ENCODE results near the gene HNRNPD. TPM values are rescaled to one million over a fixed set of nuclear protein-coding genes. Genes with fewer than 3 reads are reported as not detected.
"Not testable (repeated sequence)": the region's sequence is repeated elsewhere in the genome, so short reads cannot be mapped to it uniquely, and the experiment has no call there.

The HNRNPD gene
- 392 TPM for polyA plus RNA-seq (2013, experiment 1 of 2; ENCODE audit: insufficient read length)
- 246 TPM for polyA plus RNA-seq (2013, experiment 2 of 2; ENCODE audit: insufficient read length)

DNA sequence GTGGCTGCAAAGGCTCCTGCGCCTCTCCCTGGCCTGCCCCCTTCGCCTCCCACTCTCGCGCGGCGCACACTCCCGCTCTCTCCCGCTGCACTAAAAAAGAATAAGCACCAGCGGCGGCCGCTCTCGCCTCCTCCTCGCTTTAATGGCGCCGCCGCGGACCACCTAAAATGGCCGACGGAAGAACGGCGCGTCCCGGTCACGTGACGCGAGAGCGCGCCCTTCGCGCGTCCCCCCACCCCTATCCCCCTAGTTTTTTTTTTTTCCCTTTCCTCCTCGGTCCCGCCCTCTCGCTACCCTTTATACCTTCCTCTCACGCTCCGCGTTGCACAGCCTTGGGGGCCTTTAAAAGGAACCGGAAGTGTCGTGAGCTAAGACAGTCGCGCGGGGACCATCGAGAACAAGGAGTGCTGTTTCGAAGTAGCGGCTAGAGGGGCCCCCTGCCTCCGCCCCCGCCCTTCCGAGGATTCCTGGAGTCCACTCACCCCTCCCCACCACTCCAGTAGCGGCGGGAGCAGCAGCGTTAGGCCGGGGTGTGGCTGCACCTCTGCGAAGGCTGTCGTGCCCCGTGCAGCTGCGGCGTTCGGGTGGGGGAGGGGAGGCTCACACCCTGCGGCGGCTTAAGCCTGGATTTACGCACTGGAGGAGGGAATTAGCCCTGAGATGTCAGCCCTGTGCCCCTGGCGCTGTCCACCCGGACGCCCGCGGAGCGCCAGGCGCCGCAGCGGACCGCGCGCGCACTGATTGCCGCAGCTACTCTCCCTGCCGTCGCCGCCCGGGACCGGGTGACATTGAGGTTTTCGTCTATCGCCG lies at the start of gene HNRNPD:
Gene HNRNPD, minus strand, starts transcription at position 176 of the 810 bp plus-strand sequence. CDS start 313 bp downstream, outside the sequence.
- DNase-seq: peak; percentile 100

DNA sequence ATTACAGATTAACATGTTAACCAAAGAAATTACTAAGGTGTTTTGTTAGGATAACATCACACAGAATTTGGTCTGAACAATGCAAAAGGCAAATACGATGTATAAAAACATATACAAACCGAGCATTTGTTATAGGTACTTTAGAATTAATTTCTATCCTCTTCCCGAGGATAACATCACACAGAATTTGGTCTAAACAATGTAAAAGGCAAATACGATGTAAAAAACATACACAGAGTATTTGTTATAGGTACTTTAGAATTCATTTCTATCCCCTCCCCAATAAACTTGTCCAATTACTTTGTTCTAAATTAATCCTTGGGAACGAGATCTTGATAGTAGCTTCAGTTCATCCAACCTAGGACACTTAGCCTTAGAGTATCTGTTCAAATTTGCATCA lies 48.8 kb upstream of the HNRNPD start:
- DNase-seq: no peak

DNA sequence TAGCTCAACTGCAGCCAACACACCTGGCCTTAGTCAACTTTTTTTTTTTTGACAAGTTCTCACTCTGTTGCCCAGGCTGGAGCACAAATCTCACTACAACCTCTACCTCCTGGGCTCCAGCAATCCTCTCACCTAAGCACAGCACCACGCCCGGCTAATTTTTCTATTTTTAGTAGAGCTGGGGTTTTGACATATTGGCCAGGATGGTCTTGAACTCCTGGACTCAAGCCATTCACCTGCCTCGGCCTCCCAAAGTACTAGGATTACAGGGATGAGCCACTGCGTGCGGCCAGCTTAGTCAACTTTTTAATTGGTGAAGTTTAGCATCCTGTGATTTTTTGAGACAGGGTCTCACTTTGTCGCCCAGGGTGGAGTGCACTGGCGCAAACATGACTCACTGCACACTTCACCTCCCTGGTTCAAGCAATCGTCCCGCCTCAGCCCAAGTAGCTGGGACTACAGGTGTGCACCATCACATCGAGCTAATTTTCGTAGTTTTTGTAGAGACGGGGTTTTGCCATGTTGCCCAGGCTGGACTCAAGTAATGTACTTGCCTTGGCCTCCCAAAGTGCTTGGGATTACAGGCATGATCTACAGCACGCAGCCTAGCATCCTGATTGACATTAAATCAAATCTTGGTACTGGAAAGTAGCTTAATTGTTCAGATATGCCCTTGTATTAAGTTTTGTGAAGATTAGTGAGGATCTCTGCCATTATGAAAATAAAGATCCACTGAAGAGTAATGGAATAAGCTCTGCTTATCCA lies 48.2 kb upstream of the HNRNPD start:
- no peak for DNase-seq

DNA sequence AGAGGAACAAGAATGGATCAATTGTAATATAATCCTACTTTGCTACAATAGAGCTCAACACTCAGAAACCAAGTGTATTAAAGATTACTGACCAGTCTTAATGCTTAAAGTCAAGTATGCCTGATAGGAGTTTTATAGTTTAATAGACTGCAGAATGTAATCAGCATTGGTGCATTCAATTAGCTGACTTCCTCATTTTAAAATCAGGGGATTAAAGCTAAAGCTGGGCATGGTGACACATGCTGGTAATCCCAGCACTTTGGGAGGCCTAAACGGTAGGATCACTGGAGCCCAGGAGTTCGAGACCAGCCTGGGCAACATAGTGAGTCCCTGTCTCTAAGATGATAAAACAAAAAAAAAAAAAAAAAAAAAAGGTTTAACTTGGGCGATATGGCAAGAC lies 45.7 kb upstream of the HNRNPD start:
- no peak for DNase-seq

DNA sequence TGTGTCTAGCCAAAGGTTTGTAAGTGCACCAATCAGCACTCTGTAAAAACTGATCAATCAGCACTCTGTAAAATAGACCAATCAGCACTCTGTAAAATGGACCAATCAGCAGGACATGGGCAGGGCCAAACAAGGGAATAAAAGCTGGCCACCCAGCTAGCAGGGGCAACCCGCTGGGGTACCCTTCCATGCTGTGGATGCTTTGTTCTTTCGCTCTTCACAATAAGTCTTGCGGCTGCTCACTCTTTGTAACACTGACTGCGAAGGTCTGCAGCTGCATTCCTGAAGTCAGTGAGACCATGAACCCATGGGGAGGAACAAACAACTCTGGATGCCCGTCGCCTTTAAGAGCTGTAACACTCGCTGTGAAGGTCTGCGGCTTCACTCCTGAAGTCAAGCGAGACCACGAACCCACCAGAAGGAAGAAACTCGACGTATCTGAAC lies 42.2 kb upstream of the HNRNPD start:
- DNase-seq: no peak

- not testable (repeated sequence) for DNase-seq
Observed at GRCh38 chr4:82415061-82415460, 41.3 kb upstream of the HNRNPD start.

GRCh38 chr4:82403725-82404124 lies 29.9 kb upstream of the HNRNPD start:
- no peak for DNase-seq

DNA sequence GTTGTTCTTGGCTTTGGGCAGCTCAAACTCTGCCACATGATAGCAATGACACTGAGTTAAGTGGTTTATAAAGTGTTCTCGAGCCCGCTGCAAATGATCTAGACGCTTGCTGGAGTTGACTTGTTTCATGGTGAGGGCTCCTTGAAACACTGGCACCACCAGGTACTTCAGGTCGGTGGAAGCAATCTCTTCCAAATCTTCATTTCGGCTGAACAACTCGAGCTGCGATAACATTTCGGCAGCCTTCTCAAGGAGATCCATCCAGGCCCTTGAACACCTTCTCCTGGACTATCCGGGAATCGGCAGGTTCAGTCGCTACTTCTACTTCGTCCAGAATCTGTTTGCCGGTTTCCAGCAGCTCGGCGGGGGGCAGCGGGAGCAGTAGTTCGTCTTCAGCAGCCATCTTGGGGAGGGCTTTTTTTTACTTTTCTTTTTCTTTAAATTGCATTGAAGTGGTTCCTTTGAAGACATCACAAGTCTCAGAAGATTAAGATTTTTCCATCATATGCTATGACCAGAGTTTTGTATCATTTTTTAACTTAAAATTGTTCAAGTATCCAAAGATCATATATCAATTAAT lies 28.5 kb upstream of the HNRNPD start:
- no peak for DNase-seq

DNA sequence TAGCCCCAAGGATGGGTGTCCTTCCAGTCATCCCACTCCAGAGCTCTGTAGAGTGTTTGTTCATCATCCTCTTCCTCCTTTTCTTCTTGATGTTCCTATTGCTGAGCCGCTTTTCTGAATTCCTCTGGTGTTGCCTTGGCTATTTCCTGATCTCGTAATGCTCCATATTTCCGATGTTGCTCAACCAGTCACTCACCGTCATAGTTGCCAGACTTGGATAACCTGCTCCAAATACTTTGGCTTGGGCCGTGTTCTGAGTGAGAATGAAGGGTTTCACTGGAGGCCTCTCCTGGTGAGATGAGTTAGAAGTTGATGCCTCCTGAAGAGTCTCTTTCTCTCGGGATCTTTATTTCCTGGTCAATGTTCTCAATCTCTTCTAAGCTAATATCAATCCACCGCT lies 27.8 kb upstream of the HNRNPD start:
- DNase-seq: no peak

DNA sequence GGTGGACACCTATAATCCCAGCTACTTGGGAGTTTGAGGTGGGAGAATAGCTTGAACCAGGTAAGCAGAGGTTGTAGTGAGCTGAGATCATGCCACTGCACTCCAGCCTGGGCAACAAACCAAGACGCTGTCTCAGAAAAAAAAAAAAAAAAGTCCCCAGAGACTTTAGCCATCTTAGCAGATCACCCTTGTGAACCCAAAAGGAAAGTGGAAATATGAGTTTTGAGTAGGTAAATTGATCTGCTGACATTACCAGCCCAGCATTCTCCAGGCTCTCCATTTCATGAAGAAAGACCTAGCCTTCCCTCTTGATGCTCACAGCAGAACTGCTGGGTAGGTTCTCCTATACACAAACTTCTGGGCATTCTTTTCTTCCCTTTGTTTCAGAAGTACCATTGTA lies 24.5 kb upstream of the HNRNPD start:
- DNase-seq: no peak

DNA sequence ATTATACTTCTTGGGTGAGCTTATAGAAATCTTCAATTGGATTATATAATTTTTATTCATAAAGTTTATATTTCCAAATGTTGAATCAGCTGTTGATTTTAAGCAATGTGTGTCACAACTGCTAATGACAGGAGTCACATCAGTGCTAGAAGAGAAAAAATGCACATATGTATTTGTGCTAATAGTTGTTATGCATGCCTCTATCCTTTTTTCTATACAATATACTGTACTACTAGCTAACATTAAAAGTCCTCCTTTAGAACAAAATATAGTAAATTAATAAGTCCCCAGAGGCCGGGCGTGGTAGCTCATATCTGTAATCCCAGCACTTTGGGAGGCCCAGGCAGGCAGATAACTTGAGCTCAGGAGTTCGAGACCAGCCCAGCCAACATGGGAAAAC lies 23.7 kb upstream of the HNRNPD start:
- no peak for DNase-seq

GRCh38 chr4:82394896-82395295 lies 21.1 kb upstream of the HNRNPD start:
- no peak for DNase-seq

- not testable (repeated sequence) for DNase-seq
Observed at GRCh38 chr4:82390061-82390460, 16.3 kb upstream of the HNRNPD start.

DNA sequence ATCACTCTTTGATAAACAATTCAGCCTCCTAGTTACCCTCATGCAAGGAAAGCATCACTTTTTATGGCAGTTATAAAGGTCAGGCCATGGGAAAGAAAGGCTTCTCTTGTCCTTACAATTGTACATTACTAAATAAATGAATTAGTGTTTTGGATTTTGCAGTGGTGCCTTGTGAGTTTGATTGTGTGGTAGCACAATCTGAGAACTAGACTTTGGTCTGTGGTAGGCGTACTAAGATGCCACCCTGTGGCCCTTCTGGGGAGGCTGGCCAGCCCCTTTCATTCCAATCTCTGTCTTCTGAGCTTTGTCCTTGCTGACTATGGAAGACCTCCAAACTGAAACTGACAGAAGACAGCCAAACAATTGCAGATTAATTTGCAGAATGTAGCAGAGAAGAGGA lies 14.6 kb upstream of the HNRNPD start:
- DNase-seq: no peak

- not testable (repeated sequence) for DNase-seq
Observed at GRCh38 chr4:82386312-82386711, 12.5 kb upstream of the HNRNPD start.

DNA sequence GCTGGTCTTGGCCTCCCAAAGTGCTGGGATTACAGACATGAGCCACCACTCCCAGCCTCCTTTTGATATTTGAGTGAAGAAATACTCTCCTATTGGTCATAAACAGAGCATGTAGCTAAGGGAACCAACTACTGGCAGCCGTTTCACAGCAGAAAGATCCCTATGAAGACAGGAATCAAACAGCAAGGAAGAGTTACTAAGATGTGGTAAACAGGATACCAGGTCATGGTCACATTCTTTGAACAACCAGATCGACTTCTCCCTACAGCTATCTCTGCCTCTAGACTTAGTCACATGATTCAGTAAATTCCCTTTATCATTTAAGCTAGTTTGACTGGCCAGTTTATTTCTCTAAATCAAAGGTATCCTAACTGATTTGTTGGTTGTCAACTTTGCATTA lies 9.0 kb upstream of the HNRNPD start:
- DNase-seq: no peak

DNA sequence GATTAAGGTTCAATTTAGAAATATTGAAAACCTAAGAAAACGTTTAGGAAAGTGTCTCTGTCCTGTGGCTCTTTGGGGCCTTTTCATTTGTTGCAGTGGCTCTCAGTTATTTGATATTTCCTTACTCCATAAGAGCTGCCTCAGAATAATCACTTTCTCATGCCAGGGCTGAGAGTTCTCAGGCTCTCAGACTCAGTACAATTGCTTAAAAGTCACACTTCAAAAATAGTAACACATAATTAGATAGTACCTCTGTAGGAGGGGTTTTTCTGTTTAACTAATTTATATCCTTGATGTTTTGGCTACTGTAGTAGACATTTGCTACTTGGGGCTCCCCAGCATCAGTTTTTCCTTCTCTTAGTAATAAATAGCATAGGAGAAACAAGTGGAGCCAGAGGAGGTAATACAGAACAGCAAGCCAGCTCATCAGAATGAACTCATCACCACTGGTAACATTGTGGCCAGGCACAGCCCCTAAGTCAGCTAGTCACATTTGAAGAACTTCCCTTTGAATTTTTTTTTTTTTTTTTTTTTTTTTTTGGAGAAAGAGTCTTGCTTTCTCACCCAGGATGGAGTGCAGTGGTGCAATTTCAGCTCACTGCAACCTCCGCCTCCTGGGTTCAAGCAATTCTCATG lies 8.0 kb upstream of the HNRNPD start:
- no peak for DNase-seq

GRCh38 chr4:82381235-82381634 lies 7.4 kb upstream of the HNRNPD start:
- no peak for DNase-seq

- no peak for DNase-seq
Observed at GRCh38 chr4:82380831-82381230, 7.0 kb upstream of the HNRNPD start.

DNA sequence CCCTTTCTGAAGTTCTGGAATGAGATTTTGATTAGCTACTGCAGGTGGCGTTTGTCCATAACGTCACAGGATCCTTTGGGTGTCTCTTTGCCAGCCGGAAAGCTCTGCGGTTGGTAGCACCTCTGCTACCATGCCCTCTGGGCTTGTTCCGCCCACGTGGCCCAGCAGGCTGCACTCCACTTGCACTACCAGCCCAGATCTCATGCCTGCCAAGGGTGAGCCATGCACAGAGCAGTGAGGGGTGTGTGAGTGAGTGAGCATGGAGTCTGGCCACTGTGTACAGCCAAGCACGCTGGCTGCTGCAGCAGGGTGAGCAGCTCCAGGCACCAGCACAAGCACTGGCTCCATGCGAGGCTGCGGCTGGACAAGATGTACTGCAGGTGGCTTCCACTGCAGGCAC lies 6.6 kb upstream of the HNRNPD start:
- no peak for DNase-seq

DNA sequence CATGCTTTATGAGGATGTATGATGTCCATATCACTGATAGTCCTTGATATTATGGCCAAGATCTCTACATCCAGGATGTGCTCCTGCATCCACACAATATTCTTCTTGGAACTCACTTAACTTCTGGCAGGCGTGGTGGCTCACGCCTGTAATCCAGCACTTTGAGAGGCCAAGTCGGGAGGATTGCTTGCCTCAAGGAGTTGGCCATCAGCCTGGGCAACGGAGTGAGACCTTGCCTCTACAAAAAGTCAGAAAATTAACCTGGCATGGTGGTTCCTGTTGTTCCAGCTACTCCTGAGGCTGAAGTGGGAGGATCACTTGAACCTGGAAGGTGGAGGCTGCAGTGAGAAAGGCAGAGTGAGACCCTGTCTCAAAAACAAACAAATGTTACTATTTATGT lies 2.3 kb upstream of the HNRNPD start:
- no peak for DNase-seq

DNA sequence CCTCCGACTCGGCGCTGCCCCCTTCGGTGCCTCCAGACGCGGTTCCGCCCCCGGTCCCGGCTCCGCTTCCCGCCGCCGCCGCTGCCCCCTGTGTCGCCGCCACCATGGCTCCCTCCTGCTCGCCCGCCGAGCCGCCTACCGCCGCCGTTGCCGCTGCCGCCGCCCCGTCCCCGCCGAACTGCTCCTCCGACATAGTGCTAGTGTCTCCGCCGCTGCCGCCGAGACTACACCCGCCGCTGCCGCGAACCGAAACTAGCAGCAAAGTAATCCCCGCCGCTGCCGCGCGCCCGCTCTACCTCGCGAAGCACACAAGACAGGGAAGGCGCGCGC lies 340 bp downstream of the HNRNPD start:
- no peak for DNase-seq

Data from fibroblast of skin of back (primary cell).